ENCODE measurements around the gene DGKI. TPM values are rescaled to one million over a fixed set of nuclear protein-coding genes. Genes with fewer than 3 reads are reported as not detected.

The DGKI gene
- total RNA-seq, 2 donors from 2014 or later, result 4.4 to 5.9 TPM

DNA sequence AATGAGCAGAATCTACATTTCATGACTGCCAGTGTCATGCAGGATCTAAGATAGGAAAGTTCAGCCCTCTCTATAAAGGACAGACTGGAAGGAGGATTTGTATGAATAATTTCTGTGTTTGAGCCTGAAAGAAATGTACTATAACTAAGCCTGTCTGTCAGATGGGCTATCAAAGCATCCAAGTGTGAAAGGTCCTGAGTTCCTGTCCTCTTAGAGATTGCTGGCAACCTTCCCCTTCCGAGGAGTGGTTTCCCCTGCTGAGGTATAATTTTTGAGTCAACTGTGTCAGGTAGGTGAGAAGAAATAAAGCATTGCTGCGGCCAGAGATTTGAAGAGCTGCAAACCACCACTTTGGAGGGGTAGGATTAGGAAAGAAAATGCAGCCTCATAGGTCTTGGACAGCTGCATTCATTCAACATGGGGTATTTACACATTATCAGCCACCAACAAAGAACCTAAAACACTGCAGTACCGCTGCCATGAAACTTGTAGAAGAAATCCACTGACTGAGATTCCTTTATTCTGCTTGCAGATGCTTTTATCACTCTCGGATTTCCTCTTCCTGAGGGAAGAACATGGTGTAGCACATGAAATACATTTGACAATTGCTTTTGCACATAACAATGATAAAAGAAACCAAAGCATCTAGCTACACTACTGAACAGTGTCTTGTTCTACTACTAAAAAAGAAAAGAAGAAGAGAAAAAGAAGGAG, 189.1 kb downstream of the DGKI start:
- Histone ChIP-seq H3K4me3 (no peak overlapping the region), H3K9me3 (no peaks in the 10 kb centered on the region), H3K4me1 (peaks cover 0 to 25% of the 10 kb centered on the region in 2 donors), H3K27ac (peak overlapping the region in 1 of 2 donors; percentile 40), H3K36me3 (no peaks in the 10 kb centered on the region), H3K27me3 (no peaks in the 10 kb centered on the region)
- TF ChIP-seq, protein P1, sequence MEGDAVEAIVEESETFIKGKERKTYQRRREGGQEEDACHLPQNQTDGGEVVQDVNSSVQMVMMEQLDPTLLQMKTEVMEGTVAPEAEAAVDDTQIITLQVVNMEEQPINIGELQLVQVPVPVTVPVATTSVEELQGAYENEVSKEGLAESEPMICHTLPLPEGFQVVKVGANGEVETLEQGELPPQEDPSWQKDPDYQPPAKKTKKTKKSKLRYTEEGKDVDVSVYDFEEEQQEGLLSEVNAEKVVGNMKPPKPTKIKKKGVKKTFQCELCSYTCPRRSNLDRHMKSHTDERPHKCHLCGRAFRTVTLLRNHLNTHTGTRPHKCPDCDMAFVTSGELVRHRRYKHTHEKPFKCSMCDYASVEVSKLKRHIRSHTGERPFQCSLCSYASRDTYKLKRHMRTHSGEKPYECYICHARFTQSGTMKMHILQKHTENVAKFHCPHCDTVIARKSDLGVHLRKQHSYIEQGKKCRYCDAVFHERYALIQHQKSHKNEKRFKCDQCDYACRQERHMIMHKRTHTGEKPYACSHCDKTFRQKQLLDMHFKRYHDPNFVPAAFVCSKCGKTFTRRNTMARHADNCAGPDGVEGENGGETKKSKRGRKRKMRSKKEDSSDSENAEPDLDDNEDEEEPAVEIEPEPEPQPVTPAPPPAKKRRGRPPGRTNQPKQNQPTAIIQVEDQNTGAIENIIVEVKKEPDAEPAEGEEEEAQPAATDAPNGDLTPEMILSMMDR (IDR thresholded peaks at IDR 0.05), result no peak
- DNase-seq (ENCODE audit: low spot score), result no peak

DNA sequence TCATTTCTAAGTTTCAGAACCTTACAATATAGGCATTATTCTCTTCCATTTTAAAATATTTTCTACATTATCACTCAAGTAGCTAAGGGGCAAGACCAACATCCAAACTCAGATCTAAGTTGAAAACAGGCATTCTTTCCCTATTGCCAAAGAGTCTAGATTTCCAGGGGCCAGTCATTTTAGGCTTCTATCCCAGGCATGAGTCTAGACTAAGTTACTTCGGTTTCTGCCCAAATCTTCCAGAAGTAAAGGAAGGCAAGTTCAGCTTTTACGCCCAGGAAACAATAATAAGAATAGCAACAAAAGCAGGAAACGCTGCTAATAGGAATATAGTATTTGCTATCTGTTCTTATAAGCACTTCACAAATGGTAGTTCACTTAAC, 189.9 kb downstream of the DGKI start:
- H3K36me3 ChIP-seq, result no peaks in the 10 kb centered on the region
- H3K9me3 ChIP-seq, result no peaks in the 10 kb centered on the region
- H3K4me1 ChIP-seq, result peaks cover 0 to 25% of the 10 kb centered on the region in 2 donors
- peak overlapping the region in 1 of 2 donors; percentile 40 for H3K27ac ChIP-seq
- TF ChIP-seq, protein P1 (IDR thresholded peaks at IDR 0.05), result no peak
- DNase-seq (ENCODE audit: low spot score), result no peak
- no peaks in the 10 kb centered on the region for H3K27me3 ChIP-seq
- H3K4me3 ChIP-seq, result no peak overlapping the region

DNA sequence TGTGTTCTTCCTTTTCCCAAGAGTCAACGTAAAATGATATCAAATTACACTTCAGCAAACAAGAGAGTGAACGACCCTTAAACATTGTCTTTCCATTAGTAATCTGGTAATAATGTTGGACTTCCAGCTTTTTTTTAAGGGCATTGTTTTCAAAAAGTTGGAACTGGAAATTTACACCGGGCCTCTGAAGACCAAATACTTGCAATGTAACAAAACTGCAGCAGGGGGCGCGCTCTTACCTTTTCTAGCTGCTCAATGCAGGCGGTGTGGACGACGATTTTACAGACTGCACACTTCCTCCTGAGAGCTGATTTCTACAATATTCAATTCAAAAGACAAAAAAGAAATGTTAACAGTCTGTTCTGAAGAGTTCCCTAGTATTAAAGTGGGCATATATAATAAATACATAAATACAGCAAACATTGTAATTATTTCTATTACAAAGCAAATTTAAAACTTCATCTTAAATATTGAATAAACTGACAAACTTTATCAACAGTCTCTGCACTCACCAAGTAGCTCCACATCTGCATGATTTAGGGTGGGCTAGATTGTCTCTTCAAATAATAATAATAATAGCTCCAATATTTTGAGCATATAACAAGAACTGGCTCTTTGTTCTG, 190.4 kb downstream of the DGKI start:
- Histone ChIP-seq H3K27ac (peak overlapping the region in 1 of 2 donors; percentile 40), H3K9me3 (no peaks in the 10 kb centered on the region), H3K27me3 (no peaks in the 10 kb centered on the region), H3K4me3 (no peak overlapping the region), H3K4me1 (peaks cover 0 to 25% of the 10 kb centered on the region in 2 donors), H3K36me3 (no peaks in the 10 kb centered on the region)
- peak; percentile 92 for DNase-seq (ENCODE audit: low spot score)
- TF ChIP-seq, protein P1 (IDR thresholded peaks at IDR 0.05), result peak; percentile 81 to 88

DNA sequence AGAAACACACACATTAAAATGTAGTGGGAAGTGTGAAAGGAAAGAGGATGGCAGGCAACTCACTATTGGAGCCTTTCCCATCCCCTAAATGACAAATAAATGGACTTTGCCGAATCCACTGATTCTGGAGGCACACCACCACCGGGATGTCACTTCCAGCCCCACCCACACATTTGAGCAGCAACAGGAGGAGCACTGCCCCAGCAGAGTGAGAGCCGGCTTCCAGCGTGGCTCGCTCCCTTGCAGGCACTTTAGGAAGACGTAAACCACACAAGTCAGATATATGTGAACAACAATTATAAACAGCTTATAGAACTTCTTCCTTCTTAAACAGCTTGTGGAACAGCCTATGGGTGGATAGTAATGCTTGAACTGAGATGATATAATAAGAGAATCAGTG, 191.0 kb downstream of the DGKI start:
- DNase-seq (ENCODE audit: low spot score), result no peak
- Histone ChIP-seq H3K4me3 (no peak overlapping the region), H3K9me3 (no peaks in the 10 kb centered on the region), H3K27ac (no peak overlapping the region), H3K27me3 (no peaks in the 10 kb centered on the region), H3K36me3 (no peaks in the 10 kb centered on the region), H3K4me1 (peaks cover 0 to 25% of the 10 kb centered on the region in 2 donors)
- TF ChIP-seq, protein P1 (IDR thresholded peaks at IDR 0.05), result no peak

DNA sequence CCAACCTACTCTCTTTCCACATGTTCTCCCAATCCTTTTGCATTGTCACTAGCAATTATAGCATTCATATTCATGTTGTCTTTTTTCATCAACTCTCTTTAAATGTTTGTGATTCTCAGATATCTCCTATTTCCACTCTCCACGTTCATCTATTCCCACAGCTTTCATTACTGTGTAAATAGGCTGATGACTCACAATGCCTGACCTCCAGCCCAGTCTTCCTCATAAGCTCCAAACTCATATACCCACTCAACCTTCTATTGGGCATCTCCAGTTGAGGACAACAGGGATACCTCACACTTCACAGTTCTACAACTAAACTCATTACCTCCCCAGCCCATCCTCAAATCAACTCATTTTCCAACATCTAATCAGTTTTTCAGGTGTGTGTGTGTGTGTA, 194.1 kb downstream of the DGKI start:
- no peak for DNase-seq (ENCODE audit: low spot score)
- no peaks in the 10 kb centered on the region for H3K36me3 ChIP-seq
- peaks cover 0 to 19% of the 10 kb centered on the region in 2 donors for H3K4me1 ChIP-seq
- H3K27me3 ChIP-seq, result no peaks in the 10 kb centered on the region
- TF ChIP-seq, protein P1 (IDR thresholded peaks at IDR 0.05), result no peak
- H3K9me3 ChIP-seq, result no peaks in the 10 kb centered on the region
- H3K27ac ChIP-seq, result no peak overlapping the region
- H3K4me3 ChIP-seq, result no peak overlapping the region
